ENCODE measurements around the gene FRZB. TPM values are rescaled to one million over a fixed set of nuclear protein-coding genes. Genes with fewer than 3 reads are reported as not detected.

The FRZB gene
- total RNA-seq, 1 experiment from 2014 or later: 0.08 TPM

DNA sequence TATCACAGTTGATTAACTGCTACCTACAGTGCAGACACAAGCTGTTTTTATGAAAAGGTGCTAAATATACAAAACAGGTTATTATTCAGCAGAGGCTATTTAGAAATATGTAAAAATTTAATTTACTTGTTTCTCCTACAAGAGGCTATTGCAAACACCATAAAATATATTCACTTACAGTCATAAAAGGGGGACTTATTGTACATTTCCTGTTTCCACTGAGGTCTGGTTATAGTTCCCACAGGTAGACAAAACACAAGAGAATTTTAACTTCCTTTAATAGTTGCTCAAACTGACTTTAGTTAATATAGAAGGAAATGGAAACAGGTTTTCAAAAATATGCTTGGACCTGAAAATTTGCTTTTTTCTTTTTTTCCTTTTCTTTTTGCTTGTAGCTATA, 40.0 kb upstream of the FRZB start:
- ATAC-seq: no peak
- in situ Hi-C loops (cut with HindIII; ENCODE audit: low pct_unique_long_range_greater_than_20kb, low sequenced_read_pairs) (no loop called here), intact Hi-C loops (cut with micrococcal nuclease; ENCODE audit: unreplicated experiment) (no loop called here)
- Histone ChIP-seq H3K27me3 (ENCODE audit: control insufficient read depth, insufficient read depth, low read length) (no peaks in the 10 kb centered on the region), H3K36me3 (ENCODE audit: control insufficient read depth, insufficient read depth, low read length) (peaks cover 2% of the 10 kb centered on the region; the same call in 1 of the 2 replicates), H3K4me1 (ENCODE audit: control insufficient read depth, insufficient read depth, low read length) (no peaks in the 10 kb centered on the region), H3K9me3 (ENCODE audit: control insufficient read depth, insufficient read depth, low read depth, low read length) (no peaks in the 10 kb centered on the region), H3K4me3 (ENCODE audit: low read depth in 2 of 2, low read length in 2 of 2) (no peak overlapping the region), H3K27ac (ENCODE audit: low read length) (no peak overlapping the region)
- TSS peak; percentile 52 for BruUV-seq (replicated peaks)
- ChIA-PET CTCF (no interaction called here), POLR2A (no interaction called here)
- no peak for DNase-seq (ENCODE audit: low read depth, low spot score)
- TF ChIP-seq REST (IDR thresholded peaks at IDR 0.05; ENCODE audit: insufficient read depth in 1 of 2, low read depth in 2 of 2, low read length in 1 of 2): no peak
- no peak for TF ChIP-seq SIN3A (IDR thresholded peaks at IDR 0.05; ENCODE audit: borderline replicate concordance, insufficient read depth, low read depth, low read length)
- TF ChIP-seq POLR2AphosphoS5 (IDR thresholded peaks at IDR 0.05; ENCODE audit: low read depth, low read length): no peak
- TF ChIP-seq, protein P1, sequence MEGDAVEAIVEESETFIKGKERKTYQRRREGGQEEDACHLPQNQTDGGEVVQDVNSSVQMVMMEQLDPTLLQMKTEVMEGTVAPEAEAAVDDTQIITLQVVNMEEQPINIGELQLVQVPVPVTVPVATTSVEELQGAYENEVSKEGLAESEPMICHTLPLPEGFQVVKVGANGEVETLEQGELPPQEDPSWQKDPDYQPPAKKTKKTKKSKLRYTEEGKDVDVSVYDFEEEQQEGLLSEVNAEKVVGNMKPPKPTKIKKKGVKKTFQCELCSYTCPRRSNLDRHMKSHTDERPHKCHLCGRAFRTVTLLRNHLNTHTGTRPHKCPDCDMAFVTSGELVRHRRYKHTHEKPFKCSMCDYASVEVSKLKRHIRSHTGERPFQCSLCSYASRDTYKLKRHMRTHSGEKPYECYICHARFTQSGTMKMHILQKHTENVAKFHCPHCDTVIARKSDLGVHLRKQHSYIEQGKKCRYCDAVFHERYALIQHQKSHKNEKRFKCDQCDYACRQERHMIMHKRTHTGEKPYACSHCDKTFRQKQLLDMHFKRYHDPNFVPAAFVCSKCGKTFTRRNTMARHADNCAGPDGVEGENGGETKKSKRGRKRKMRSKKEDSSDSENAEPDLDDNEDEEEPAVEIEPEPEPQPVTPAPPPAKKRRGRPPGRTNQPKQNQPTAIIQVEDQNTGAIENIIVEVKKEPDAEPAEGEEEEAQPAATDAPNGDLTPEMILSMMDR (IDR thresholded peaks at IDR 0.05): no peak
- TF ChIP-seq TCF7L2 (IDR thresholded peaks at IDR 0.05; ENCODE audit: low read depth, low read length): no peak

GRCh38 chr2:182904844-182905243, 38.4 kb upstream of the FRZB start:
- ATAC-seq (no peak), DNase-seq (ENCODE audit: low read depth, low spot score) (no peak)
- Histone ChIP-seq H3K4me1 (ENCODE audit: control insufficient read depth, insufficient read depth, low read length) (no peaks in the 10 kb centered on the region), H3K27ac (ENCODE audit: low read length) (no peak overlapping the region), H3K4me3 (ENCODE audit: low read depth in 2 of 2, low read length in 2 of 2) (no peak overlapping the region), H3K27me3 (ENCODE audit: control insufficient read depth, insufficient read depth, low read length) (no peaks in the 10 kb centered on the region), H3K36me3 (ENCODE audit: control insufficient read depth, insufficient read depth, low read length) (peaks cover 2% of the 10 kb centered on the region; the same call in 1 of the 2 replicates), H3K9me3 (ENCODE audit: control insufficient read depth, insufficient read depth, low read depth, low read length) (no peaks in the 10 kb centered on the region)
- TF ChIP-seq TCF7L2 (IDR thresholded peaks at IDR 0.05; ENCODE audit: low read depth, low read length) (no peak), REST (IDR thresholded peaks at IDR 0.05; ENCODE audit: insufficient read depth in 1 of 2, low read depth in 2 of 2, low read length in 1 of 2) (no peak), SIN3A (IDR thresholded peaks at IDR 0.05; ENCODE audit: borderline replicate concordance, insufficient read depth, low read depth, low read length) (no peak), POLR2AphosphoS5 (IDR thresholded peaks at IDR 0.05; ENCODE audit: low read depth, low read length) (no peak)
- TF ChIP-seq, protein P1 (IDR thresholded peaks at IDR 0.05): no peak
- no TSS peak for BruUV-seq (replicated peaks)
- ChIA-PET POLR2A (no interaction called here), CTCF (no interaction called here)
- in situ Hi-C loops (cut with HindIII; ENCODE audit: low pct_unique_long_range_greater_than_20kb, low sequenced_read_pairs): no loop called here
- intact Hi-C loops (cut with micrococcal nuclease; ENCODE audit: unreplicated experiment): no loop called here

Data from Panc1 (cell line).